Activated CD4-positive, alpha-beta T cell treated with anti-CD3 and anti-CD28 coated beads for 36 hours (primary cell): Measurements from ENCODE around the gene FITM1. TPM values are rescaled to one million over a fixed set of nuclear protein-coding genes. Genes with fewer than 3 reads are reported as not detected.

Experiments
- ATAC-seq: fragments of 200-7000 bp; cut with Tn5 transposase; one replicate; pipeline ENCODE4 v1.10.0; 2021; ENCODE audit warnings: mild to moderate bottlenecking, moderate library complexity
- CTCF ChIA-PET: fragments of 350-600 bp; sonication (Branson Sonifier 250); formaldehyde crosslinking; loops from one replicate; lab custom pipeline; 2021; ENCODE audit warnings: antibody characterized with exemption; lab: Charles Lee
- POLR2A ChIA-PET: fragments of 350-600 bp; sonication (Branson Sonifier 250); formaldehyde crosslinking; loops from one replicate; lab custom pipeline; 2021; ENCODE audit warnings: antibody characterized with exemption, inconsistent platforms; lab: Charles Lee
- DNase-seq: peaks from one replicate; pipeline ENCODE4 v3.0.0-alpha.2; 2020
- H3K27ac Mint-ChIP-seq: one replicate; pipeline ENCODE4 v1.8.0; 2021; ENCODE audit warnings: mixed read lengths
- H3K27me3 Mint-ChIP-seq: one replicate; pipeline ENCODE4 v1.8.0; 2021; ENCODE audit warnings: mixed read lengths
- H3K36me3 Mint-ChIP-seq: one replicate; pipeline ENCODE4 v1.8.0; 2021; ENCODE audit warnings: low read depth, mixed read lengths
- H3K4me1 Mint-ChIP-seq: one replicate; pipeline ENCODE4 v1.8.0; 2021; ENCODE audit warnings: mixed read lengths
- H3K4me3 Mint-ChIP-seq: one replicate; pipeline ENCODE4 v1.8.0; 2021; ENCODE audit warnings: mild to moderate bottlenecking, moderate library complexity, mixed read lengths
- H3K9me3 Mint-ChIP-seq: one replicate; pipeline ENCODE4 v1.8.0; 2021; ENCODE audit warnings: low read depth, mixed read lengths
- intact Hi-C, 2 experiments: fragments of 100-400 bp; cut with DNase I in 1 of 2; cut with micrococcal nuclease in 1 of 2; formaldehyde crosslinking; loops; one replicate each; pipeline versions ENCODE4 v1.14.2 to v1.15.1; 2022 to 2024; cut with DNase I, micrococcal nuclease
- total RNA-seq, 2 experiments: library from RNA; stranded (reverse); gene quantifications; one replicate each; pipeline ENCODE4 v1.2.3, GENCODE V29; 2021

Gene FITM1
- total RNA-seq, 2 experiments from 2014 or later = 0.53 TPM; not detected in 1

DNA sequence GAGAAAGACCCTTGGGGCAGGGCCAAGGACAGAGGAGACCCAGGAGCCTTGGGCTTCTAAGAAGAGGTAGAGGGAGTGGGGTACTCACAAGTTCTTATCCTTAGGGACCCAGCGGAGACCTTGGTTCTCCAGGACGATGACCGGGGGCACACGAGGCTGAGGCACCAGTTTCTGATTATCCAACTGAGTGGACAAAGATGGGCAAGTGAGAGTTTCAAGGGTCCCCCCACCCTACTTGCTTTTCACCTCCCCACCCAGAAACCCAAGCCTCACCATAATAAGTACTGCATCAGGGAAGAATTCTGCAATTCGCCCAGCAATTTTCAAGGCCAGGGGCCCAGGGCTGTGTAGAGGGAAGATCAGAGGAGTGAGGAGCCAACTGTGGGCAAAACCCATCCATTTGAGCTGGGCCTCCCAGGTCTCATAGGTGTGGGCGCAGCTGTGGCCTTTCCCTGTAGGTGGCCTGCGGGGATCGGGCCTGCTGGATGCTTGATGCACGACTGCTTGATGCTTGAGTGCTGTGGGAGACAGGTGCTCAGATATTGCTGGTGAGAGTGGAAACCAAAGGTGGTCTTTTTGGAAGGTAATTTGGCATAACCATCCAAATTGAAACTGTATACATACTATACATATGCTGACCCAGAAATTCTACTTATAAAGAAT, 8.9 kb downstream of the FITM1 start:
- Mint-ChIP-seq H3K4me3 (peak overlapping the region; percentile 88), H3K27me3 (no peaks in the 10 kb centered on the region), H3K36me3 (peaks cover 67% of the 10 kb centered on the region), H3K27ac (peak overlapping the region; percentile 78), H3K9me3 (no peaks in the 10 kb centered on the region), H3K4me1 (peaks cover 59% of the 10 kb centered on the region)
- ChIA-PET POLR2A (interaction anchor here (1.1 kb wide), 2 partner anchors 8 to 25 kb away, joined by 3 to 4 read pairs; partner anchors contain the start of genes DCAF11, NRL and RNF31), CTCF (interaction anchor here (0.7 to 2.5 kb wide), 3 partner anchors 31 to 36 kb away, joined by 3 to 9 read pairs (median 4); no protein-coding TSS in a partner anchor)
- DNase-seq (peak; percentile 61), ATAC-seq (no peak)
- intact Hi-C loops = loop anchor here in 1 of 2 experiments (5.0 kb wide), 1 partner anchor 293 kb away; no protein-coding TSS in a partner anchor

DNA sequence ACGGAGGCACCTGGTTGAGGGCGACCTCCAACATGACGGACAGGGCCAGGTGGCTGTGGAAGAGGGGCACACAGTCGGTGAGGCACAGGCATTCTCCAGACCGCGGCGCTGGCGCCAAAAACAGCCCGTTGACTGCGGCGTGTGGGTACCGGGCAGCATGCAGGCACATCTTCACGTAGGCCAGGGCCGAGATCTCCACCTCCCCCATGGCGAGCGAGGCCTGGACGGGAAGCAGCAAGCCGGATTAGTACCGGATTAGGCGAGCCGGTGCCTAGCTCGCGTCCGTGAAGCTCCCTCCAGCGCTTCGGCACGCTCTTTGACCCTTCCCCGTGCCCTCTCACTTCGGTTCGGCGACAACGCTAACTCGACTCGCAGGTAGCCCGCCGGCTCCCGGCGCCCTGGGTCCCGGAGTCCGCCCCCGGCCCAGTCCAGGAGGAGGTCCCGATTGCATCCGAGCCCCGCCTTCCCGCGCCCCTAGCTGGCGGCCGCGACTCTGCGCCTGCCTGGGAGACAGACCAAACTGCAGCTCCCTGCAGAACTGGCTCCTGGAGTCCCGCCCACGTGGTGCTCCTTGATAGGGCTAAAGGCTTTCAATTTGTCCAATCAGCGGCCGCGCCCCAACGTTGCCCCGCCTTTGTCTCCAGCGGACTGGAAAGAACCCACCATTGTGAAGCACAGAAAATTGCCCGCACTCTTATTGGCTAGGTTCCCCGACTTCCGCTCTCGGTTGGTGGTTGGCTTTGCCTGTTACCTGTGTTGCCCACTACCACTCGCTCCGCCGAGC, 10.8 kb downstream of the FITM1 start, which contains the start of gene EMC9:
EMC9 (minus strand) TSS at position 495 of the 784 bp plus-strand sequence; CDS start at position 208, 287 bp downstream.
- Mint-ChIP-seq H3K36me3 (peaks cover 84% of the 10 kb centered on the region), H3K4me1 (peaks cover 66% of the 10 kb centered on the region), H3K27me3 (no peaks in the 10 kb centered on the region), H3K9me3 (no peaks in the 10 kb centered on the region), H3K27ac (peak within 1 kb of the TSS; percentile 97), H3K4me3 (peak within 1 kb of the TSS; percentile 88)
- CTCF ChIA-PET = interaction anchor here (0.5 to 1.6 kb wide), 9 partner anchors 20 to 167 kb away, joined by 3 to 15 read pairs (median 3); partner anchors contain the start of genes CIDEB, DCAF11, IRF9 and NRL
- DNase-seq (peak; percentile 100), ATAC-seq (peak; percentile 87)
- POLR2A ChIA-PET = interaction anchor here (0.6 to 1.9 kb wide), 14 partner anchors 10 to 289 kb away, joined by 3 to 19 read pairs (median 5); partner anchors contain the start of genes CHMP4A, DCAF11, IRF9 and KHNYN
- intact Hi-C loops = loop anchor here (1.0 to 10.0 kb wide), 13 partner anchors 20 to 1106 kb away; partner anchors contain the start of genes DCAF11 (in 2 of the 2), GMPR2 (in 2 of the 2), IRF9 (in 2 of the 2) and NEDD8 (in 2 of the 2)

DNA sequence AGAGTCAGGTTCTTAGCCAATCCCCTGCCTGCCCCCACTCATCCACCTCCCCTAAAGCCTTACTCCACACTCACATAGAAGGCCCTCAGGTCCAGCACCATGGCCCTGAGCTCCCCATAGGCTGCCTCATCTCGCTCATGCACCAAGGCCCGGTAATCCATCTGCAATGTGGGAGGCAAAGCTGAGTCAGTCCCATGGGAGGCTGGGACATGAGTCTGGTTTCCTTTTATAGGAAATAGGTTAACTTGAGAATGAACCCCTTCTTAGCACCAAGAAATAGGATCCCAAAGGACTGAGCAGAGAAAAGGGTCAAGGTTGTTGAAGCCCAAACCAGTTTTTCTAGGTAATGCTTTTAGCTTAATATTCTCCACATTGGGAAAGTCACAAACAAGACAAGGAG, 13.1 kb downstream of the FITM1 start:
- Mint-ChIP-seq H3K36me3 (peaks cover 74% of the 10 kb centered on the region), H3K4me3 (no peak overlapping the region), H3K27ac (peak overlapping the region; percentile 19), H3K4me1 (peaks cover 57% of the 10 kb centered on the region), H3K9me3 (no peaks in the 10 kb centered on the region), H3K27me3 (no peaks in the 10 kb centered on the region)
- no peak for ATAC-seq
- DNase-seq = no peak
- intact Hi-C loops = loop anchor here in 1 of 2 experiments (10.0 kb wide), 3 partner anchors 679 to 1109 kb away; partner anchors contain the start of genes ACIN1, C14orf119, NGDN and PSMB5
- ChIA-PET POLR2A (interaction anchor here (1.3 kb wide), 2 partner anchors 17 to 29 kb away, joined by 3 read pairs; partner anchors contain the start of gene IRF9), CTCF (interaction anchor here (0.7 to 2.6 kb wide), 4 partner anchors 17 to 164 kb away, joined by 3 to 16 read pairs (median 4); partner anchors contain the start of genes CIDEB, DCAF11, IRF9 and NRL)

DNA sequence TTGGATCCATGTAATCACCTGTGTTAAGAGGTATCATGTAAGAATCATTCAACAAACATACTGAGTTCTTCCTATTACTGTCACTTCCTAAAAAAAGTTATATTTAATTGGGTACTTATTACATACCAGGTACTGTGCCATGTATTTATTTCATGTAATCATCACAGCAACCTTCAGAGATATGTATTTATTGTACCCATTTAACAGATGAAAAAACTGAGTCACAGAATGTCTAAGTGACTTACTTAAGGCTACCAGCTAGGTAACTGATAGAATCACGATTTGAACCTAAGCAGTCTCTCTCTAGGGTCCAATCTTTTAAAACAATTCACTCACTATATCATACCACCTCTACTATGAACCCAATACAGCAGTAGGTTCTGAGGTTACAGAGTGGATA, 14.0 kb downstream of the FITM1 start:
- H3K4me1 Mint-ChIP-seq = peaks cover 57% of the 10 kb centered on the region
- intact Hi-C loops = loop anchor here in 1 of 2 experiments (10.0 kb wide), 3 partner anchors 680 to 1110 kb away; partner anchors contain the start of genes ACIN1, C14orf119, NGDN and PSMB5
- no peak for DNase-seq
- ATAC-seq = no peak
- H3K36me3 Mint-ChIP-seq = peaks cover 72% of the 10 kb centered on the region
- H3K9me3 Mint-ChIP-seq = no peaks in the 10 kb centered on the region
- ChIA-PET CTCF (interaction anchor here (0.8 to 2.6 kb wide), 2 partner anchors 17 to 30 kb away, joined by 3 to 16 read pairs; partner anchors contain the start of gene IRF9), POLR2A (interaction anchor here (1.3 to 4.1 kb wide), 3 partner anchors 16 to 30 kb away, joined by 3 to 36 read pairs (median 3); partner anchors contain the start of gene IRF9)
- peak overlapping the region; percentile 97 for H3K27ac Mint-ChIP-seq
- H3K4me3 Mint-ChIP-seq = peak overlapping the region; percentile 94
- H3K27me3 Mint-ChIP-seq = no peaks in the 10 kb centered on the region

DNA sequence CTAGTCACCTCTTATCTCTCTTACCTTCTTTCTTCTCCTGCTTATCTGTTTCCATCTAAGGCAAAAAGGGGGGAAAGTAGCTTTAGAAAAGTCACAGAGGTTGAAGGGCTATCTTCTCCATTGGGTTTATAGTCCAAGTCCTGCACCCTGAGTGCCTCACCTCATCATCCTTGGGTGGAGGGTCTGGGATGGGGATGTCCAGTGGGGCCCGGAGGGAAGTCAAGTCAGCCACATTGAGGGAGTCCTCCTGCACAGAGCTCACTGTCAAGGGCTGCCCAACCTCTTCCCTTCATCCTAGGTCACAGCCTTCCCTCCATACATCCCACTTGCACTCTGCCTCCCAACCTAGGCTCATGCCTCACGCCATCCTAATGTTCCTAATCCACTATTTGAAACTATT, 14.8 kb downstream of the FITM1 start:
- no peaks in the 10 kb centered on the region for H3K9me3 Mint-ChIP-seq
- peaks cover 69% of the 10 kb centered on the region for H3K36me3 Mint-ChIP-seq
- intact Hi-C loops = loop anchor here (5.0 to 10.0 kb wide), 4 partner anchors 152 to 1110 kb away; partner anchors contain the start of genes ACIN1 (in 1 of the 2), C14orf119 (in 1 of the 2), DHRS1 (in 1 of the 2) and NGDN (in 1 of the 2)
- DNase-seq = no peak
- CTCF ChIA-PET = interaction anchor here (0.7 to 3.6 kb wide), 7 partner anchors 10 to 131 kb away, joined by 3 to 43 read pairs (median 11); partner anchors contain the start of genes DCAF11, IRF9, NRL and PSME1
- H3K4me1 Mint-ChIP-seq = peaks cover 56% of the 10 kb centered on the region
- POLR2A ChIA-PET = interaction anchor here (2.5 to 4.1 kb wide), 2 partner anchors 9 to 16 kb away, joined by 24 to 36 read pairs; partner anchors contain the start of genes IRF9 and PSME1
- H3K27me3 Mint-ChIP-seq = no peaks in the 10 kb centered on the region
- peak overlapping the region; percentile 97 for H3K27ac Mint-ChIP-seq
- peak overlapping the region; percentile 94 for H3K4me3 Mint-ChIP-seq
- ATAC-seq = no peak

DNA sequence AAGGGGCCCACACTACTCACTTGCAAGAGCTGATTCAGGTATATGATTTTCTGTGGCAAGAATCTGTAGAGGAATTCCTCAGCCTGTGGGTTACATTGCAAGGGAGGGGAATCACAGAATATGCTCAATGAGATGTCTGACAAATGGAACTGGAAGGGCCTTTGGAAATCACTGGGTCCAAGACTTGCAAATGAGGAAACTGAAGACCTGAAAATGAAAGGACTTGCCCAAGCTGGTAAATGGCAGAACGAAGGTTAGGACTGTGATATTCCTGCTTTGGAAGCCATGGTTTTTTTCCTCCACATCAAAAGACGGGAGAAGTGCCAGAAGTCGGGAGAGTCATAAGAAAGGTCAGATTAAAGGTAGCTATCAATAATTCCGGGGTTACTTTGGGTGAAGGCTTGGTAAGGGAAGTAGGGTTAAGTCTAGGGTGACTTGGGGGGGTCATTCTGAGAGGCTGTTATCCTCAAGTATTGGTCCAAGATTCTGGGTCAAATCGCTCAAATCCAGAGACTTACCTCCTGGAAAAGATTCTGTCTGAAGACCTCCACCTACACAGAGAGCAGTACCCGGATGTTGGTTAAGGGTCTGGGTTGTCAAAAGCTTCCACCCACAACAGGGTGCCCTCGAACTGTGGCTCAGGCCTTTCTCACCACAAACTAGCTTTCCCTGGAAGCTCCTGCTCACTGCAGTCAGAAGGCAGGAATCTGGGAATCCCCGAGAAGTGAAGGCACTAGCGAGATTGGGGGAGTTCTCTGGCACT, 15.4 kb downstream of the FITM1 start:
- Mint-ChIP-seq H3K4me1 (peaks cover 61% of the 10 kb centered on the region), H3K27me3 (no peaks in the 10 kb centered on the region), H3K27ac (peak overlapping the region; percentile 97), H3K36me3 (peaks cover 69% of the 10 kb centered on the region), H3K9me3 (no peaks in the 10 kb centered on the region), H3K4me3 (peak overlapping the region; percentile 94)
- ChIA-PET CTCF (interaction anchor here (0.6 to 3.6 kb wide), 13 partner anchors 8 to 1088 kb away, joined by 3 to 43 read pairs (median 3); partner anchors contain the start of genes DCAF11, IPO4, IRF9 and NRL), POLR2A (interaction anchor here (1.0 to 4.1 kb wide), 7 partner anchors 9 to 825 kb away, joined by 3 to 36 read pairs (median 6); partner anchors contain the start of genes DCAF11, IRF9, NRL and PABPN1)
- ATAC-seq = no peak
- DNase-seq = no peak
- intact Hi-C loops = loop anchor here (1.0 to 10.0 kb wide), 11 partner anchors 10 to 1111 kb away; partner anchors contain the start of genes ACIN1 (in 1 of the 2), C14orf119 (in 1 of the 2), CHMP4A (in 1 of the 2) and DCAF11 (in 1 of the 2)

DNA sequence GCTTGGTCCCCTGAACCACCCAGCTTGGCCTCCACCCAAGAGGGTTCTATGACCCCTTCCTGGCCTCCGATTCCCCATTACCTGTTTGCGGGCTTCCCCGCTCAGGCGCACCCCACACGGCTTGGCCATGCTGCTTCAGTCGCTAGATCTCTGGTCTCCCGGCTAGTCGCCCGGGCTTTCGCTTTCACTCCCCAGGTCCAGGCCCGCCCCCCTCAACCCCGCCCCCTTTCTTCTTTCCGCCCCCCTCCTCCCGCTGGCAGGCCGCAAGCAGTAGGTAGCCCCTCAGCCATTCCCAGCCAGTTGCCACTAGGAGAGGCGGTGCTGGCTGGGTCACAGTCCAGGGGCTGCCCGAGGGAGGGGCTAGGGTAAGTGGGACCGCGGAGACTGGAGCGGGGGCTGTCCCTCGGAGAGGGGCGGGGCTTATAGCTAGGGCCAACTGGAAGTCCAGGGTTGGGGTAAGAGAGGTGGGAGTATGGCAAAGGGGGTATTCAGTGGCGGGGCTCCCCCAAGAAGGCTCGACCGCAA, 16.1 kb downstream of the FITM1 start, which contains the start of gene PSME2:
PSME2 (minus strand) TSS at position 158 of the 525 bp plus-strand sequence; CDS start at position 129, 29 bp downstream.
- ATAC-seq (peak; percentile 74), DNase-seq (peak; percentile 95)
- Mint-ChIP-seq H3K9me3 (no peaks in the 10 kb centered on the region), H3K36me3 (peaks cover 74% of the 10 kb centered on the region), H3K4me3 (peak within 1 kb of the TSS; percentile 94), H3K27ac (peak within 1 kb of the TSS; percentile 97), H3K27me3 (no peaks in the 10 kb centered on the region), H3K4me1 (peaks cover 61% of the 10 kb centered on the region)
- CTCF ChIA-PET = interaction anchor here (0.6 to 3.6 kb wide), 19 partner anchors 9 to 1089 kb away, joined by 3 to 43 read pairs (median 4); partner anchors contain the start of genes CIDEB, DCAF11, IPO4 and IRF9
- intact Hi-C loops = loop anchor here (1.0 to 10.0 kb wide), 11 partner anchors 10 to 1112 kb away; partner anchors contain the start of genes ACIN1 (in 1 of the 2), C14orf119 (in 1 of the 2), CHMP4A (in 1 of the 2) and DCAF11 (in 1 of the 2)
- POLR2A ChIA-PET = interaction anchor here (0.5 to 4.1 kb wide), 12 partner anchors 8 to 857 kb away, joined by 3 to 36 read pairs (median 5); partner anchors contain the start of genes DCAF11, IRF9, NRL and PABPN1

DNA sequence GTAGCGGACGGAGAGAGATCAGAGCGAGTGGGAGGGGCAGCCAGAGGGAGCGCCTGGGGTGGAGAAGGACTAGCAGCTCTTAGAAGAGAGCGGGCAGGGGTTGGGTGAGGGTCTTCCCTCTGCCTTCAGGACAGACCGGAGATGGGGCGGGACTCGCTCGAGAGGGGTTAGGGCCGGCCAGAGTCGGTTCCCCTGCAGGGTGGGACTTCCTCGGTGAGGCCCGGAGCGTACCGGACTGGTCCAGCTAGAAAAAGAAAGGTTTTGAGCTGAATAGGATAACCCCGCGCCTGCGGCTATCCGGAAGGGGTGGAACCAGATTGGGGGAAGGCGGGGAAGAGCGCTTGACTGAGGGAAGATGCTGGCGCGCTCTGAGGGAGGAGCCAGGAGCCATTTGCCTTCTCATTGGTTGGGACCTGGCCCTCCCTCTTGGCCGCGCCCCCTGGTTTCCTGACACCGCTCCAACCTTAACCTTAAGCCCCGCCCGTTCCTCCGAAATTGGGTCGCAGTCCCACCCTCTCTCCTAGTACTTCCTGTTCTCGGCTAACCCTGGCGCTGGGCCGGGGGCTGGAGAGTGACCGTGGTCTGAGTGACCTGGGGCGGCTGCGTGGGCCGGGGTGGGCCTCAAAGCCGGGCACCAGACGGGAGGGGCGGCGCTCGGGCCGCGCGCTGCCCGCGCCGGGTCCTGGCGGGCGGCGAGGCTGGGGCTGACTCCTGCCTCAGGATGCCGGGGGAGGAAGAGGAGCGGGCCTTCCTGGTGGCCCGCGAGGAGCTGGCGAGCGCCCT, 16.7 kb downstream of the FITM1 start, which contains the start of gene RNF31:
RNF31 (plus strand) TSS at position 521 of the 783 bp plus-strand sequence; CDS start at position 722, 201 bp downstream.
- peak; percentile 89 for ATAC-seq
- POLR2A ChIA-PET = interaction anchor here (0.5 to 4.1 kb wide), 12 partner anchors 9 to 858 kb away, joined by 3 to 36 read pairs (median 5); partner anchors contain the start of genes DCAF11, IRF9, NRL and PABPN1
- CTCF ChIA-PET = interaction anchor here (0.6 to 3.6 kb wide), 19 partner anchors 9 to 193 kb away, joined by 3 to 43 read pairs (median 4); partner anchors contain the start of genes CIDEB, DCAF11, IPO4 and IRF9
- intact Hi-C loops = loop anchor here (1.0 to 10.0 kb wide), 18 partner anchors 11 to 1112 kb away; partner anchors contain the start of genes CHMP4A (in 2 of the 2), DCAF11 (in 2 of the 2), IPO4 (in 2 of the 2) and IRF9 (in 2 of the 2)
- peak; percentile 99 for DNase-seq
- H3K27me3 Mint-ChIP-seq = no peaks in the 10 kb centered on the region
- peak within 1 kb of the TSS; percentile 94 for H3K4me3 Mint-ChIP-seq
- peaks cover 57% of the 10 kb centered on the region for H3K4me1 Mint-ChIP-seq
- H3K9me3 Mint-ChIP-seq = no peaks in the 10 kb centered on the region
- peaks cover 73% of the 10 kb centered on the region for H3K36me3 Mint-ChIP-seq
- H3K27ac Mint-ChIP-seq = peak within 1 kb of the TSS; percentile 97
